ENCODE data around the gene PIAS3. TPM values are rescaled to one million over a fixed set of nuclear protein-coding genes. Genes with fewer than 3 reads are reported as not detected.
"Not testable (repeated sequence)": the region's sequence is repeated elsewhere in the genome, so short reads cannot be mapped to it uniquely, and the experiment has no call there.

Gene PIAS3
- polyA plus RNA-seq, 1 donor from 2014 or later = 16.9 TPM

GRCh38 chr1:145855426-145855948 is 3.4 kb downstream of the PIAS3 start:
- Mint-ChIP-seq H3K36me3 (no peaks in the 10 kb centered on the region), H3K27ac (peak overlapping the region in 2 of 3 donors; percentile 49 to 85), H3K4me3 (peak overlapping the region in 2 of 4 donors; percentile 7 to 99)

GRCh38 chr1:145849356-145850160 is 9.3 kb downstream of the PIAS3 start:
- Mint-ChIP-seq H3K27me3 (no peaks in the 10 kb centered on the region), H3K9me3 (no peaks in the 10 kb centered on the region), H3K4me3 (no peak overlapping the region), H3K36me3 (peaks cover 1% of the 10 kb centered on the region), H3K4me1 (peaks cover 0 to 6% (median 5%) of the 10 kb centered on the region in 3 donors), H3K27ac (peak overlapping the region in 1 of 3 donors; percentile 6)

More at GRCh38 chr1:145855426-145855948, 3.4 kb downstream of the PIAS3 start:
- Mint-ChIP-seq H3K9me3 (no peaks in the 10 kb centered on the region), H3K27me3 (no peaks in the 10 kb centered on the region), H3K4me1 (peaks cover 4 to 12% (median 9%) of the 10 kb centered on the region in 3 donors)

GRCh38 chr1:145847827-145848226 is 11.1 kb downstream of the PIAS3 start:
- Mint-ChIP-seq H3K9me3 (no peaks in the 10 kb centered on the region), H3K36me3 (peaks cover 1% of the 10 kb centered on the region), H3K27ac (no peak overlapping the region), H3K27me3 (no peaks in the 10 kb centered on the region), H3K4me1 (peaks cover 0 to 6% (median 5%) of the 10 kb centered on the region in 3 donors), H3K4me3 (peak overlapping the region in 1 of 4 donors; percentile 8)

- Mint-ChIP-seq H3K27me3 (no peaks in the 10 kb centered on the region), H3K9me3 (no peaks in the 10 kb centered on the region), H3K4me1 (peaks cover 0 to 6% (median 5%) of the 10 kb centered on the region in 3 donors), H3K36me3 (peaks cover 4% of the 10 kb centered on the region), H3K4me3 (peak overlapping the region in 1 of 4 donors; percentile 56), H3K27ac (peak overlapping the region; percentile 23 to 90 (median 59))
Measured at GRCh38 chr1:145846201-145846612, 12.7 kb downstream of the PIAS3 start.

GRCh38 chr1:145845514-145846161 is 13.2 kb downstream of the PIAS3 start, which contains the start of gene NUDT17:
NUDT17 (plus strand) TSS chr1:145845630; CDS start chr1:145845641, 11 bp downstream.
- Mint-ChIP-seq H3K27ac (peak within 1 kb of the TSS; percentile 23 to 90 (median 59)), H3K9me3 (no peaks in the 10 kb centered on the region), H3K4me1 (peaks cover 0 to 6% (median 5%) of the 10 kb centered on the region in 3 donors), H3K36me3 (peaks cover 4% of the 10 kb centered on the region), H3K4me3 (peak within 1 kb of the TSS in 1 of 4 donors; percentile 56), H3K27me3 (no peaks in the 10 kb centered on the region)

GRCh38 chr1:145845144-145845513 is 13.8 kb downstream of the PIAS3 start:
- H3K27ac Mint-ChIP-seq = no peak overlapping the region
- H3K4me1 Mint-ChIP-seq = peaks cover 0 to 6% (median 5%) of the 10 kb centered on the region in 3 donors
- no peaks in the 10 kb centered on the region for H3K27me3 Mint-ChIP-seq
- peaks cover 4% of the 10 kb centered on the region for H3K36me3 Mint-ChIP-seq
- H3K9me3 Mint-ChIP-seq = no peaks in the 10 kb centered on the region
- no peak overlapping the region for H3K4me3 Mint-ChIP-seq

GRCh38 chr1:145843031-145843430 is 15.8 kb downstream of the PIAS3 start:
- peaks cover 5% of the 10 kb centered on the region for H3K36me3 Mint-ChIP-seq
- no peaks in the 10 kb centered on the region for H3K27me3 Mint-ChIP-seq
- peaks cover 0 to 6% (median 5%) of the 10 kb centered on the region in 3 donors for H3K4me1 Mint-ChIP-seq
- H3K27ac Mint-ChIP-seq = no peak overlapping the region
- H3K9me3 Mint-ChIP-seq = no peaks in the 10 kb centered on the region
- H3K4me3 Mint-ChIP-seq = no peak overlapping the region

- no peaks in the 10 kb centered on the region for H3K9me3 Mint-ChIP-seq
- no peaks in the 10 kb centered on the region for H3K4me1 Mint-ChIP-seq
- no peak overlapping the region for H3K27ac Mint-ChIP-seq
- H3K36me3 Mint-ChIP-seq = peaks cover 8% of the 10 kb centered on the region
- H3K4me3 Mint-ChIP-seq = no peak overlapping the region
- no peaks in the 10 kb centered on the region for H3K27me3 Mint-ChIP-seq
Measured at GRCh38 chr1:145837656-145838055, 21.2 kb downstream of the PIAS3 start.

GRCh38 chr1:145830810-145831209 is 28.1 kb downstream of the PIAS3 start:
- H3K9me3 Mint-ChIP-seq, H3K27me3 Mint-ChIP-seq, H3K27ac Mint-ChIP-seq, H3K4me3 Mint-ChIP-seq: not testable (repeated sequence)
- Mint-ChIP-seq H3K4me1 (peaks cover 4 to 16% (median 9%) of the 10 kb centered on the region in 3 donors), H3K36me3 (peaks cover 21% of the 10 kb centered on the region)

GRCh38 chr1:145828367-145829026 is 30.4 kb downstream of the PIAS3 start:
- H3K27ac Mint-ChIP-seq = peak overlapping the region; percentile 1 to 85 (median 69)
- H3K36me3 Mint-ChIP-seq = peaks cover 18% of the 10 kb centered on the region
- no peaks in the 10 kb centered on the region for H3K9me3 Mint-ChIP-seq
- H3K27me3 Mint-ChIP-seq = no peaks in the 10 kb centered on the region
- peak overlapping the region in 1 of 4 donors; percentile 19 for H3K4me3 Mint-ChIP-seq
- peaks cover 9 to 23% (median 18%) of the 10 kb centered on the region in 3 donors for H3K4me1 Mint-ChIP-seq

GRCh38 chr1:145827966-145828365 is 30.9 kb downstream of the PIAS3 start:
- Mint-ChIP-seq H3K9me3 (no peaks in the 10 kb centered on the region), H3K27me3 (no peaks in the 10 kb centered on the region), H3K27ac (peak overlapping the region; percentile 1 to 85 (median 69)), H3K36me3 (peaks cover 18% of the 10 kb centered on the region), H3K4me3 (peak overlapping the region in 1 of 4 donors; percentile 19), H3K4me1 (peaks cover 9 to 23% (median 18%) of the 10 kb centered on the region in 3 donors)

GRCh38 chr1:145826030-145826429 is 32.9 kb downstream of the PIAS3 start:
- H3K4me1 Mint-ChIP-seq = peaks cover 9 to 23% (median 18%) of the 10 kb centered on the region in 3 donors
- peaks cover 18% of the 10 kb centered on the region for H3K36me3 Mint-ChIP-seq
- H3K4me3 Mint-ChIP-seq = peak overlapping the region in 3 of 4 donors; percentile 48 to 89 (median 79)
- peak overlapping the region in 1 of 3 donors; percentile 29 for H3K27ac Mint-ChIP-seq
- no peaks in the 10 kb centered on the region for H3K27me3 Mint-ChIP-seq
- no peaks in the 10 kb centered on the region for H3K9me3 Mint-ChIP-seq

GRCh38 chr1:145824499-145824842 is 34.4 kb downstream of the PIAS3 start:
- Mint-ChIP-seq H3K9me3 (no peaks in the 10 kb centered on the region), H3K36me3 (peaks cover 16% of the 10 kb centered on the region), H3K27ac (peak overlapping the region; percentile 76 to 97 (median 96)), H3K4me3 (peak overlapping the region; percentile 96 to 99 (median 98)), H3K4me1 (peaks cover 9 to 23% (median 18%) of the 10 kb centered on the region in 3 donors), H3K27me3 (no peaks in the 10 kb centered on the region)

- no peaks in the 10 kb centered on the region for H3K9me3 Mint-ChIP-seq
- H3K4me3 Mint-ChIP-seq = peak within 1 kb of the TSS; percentile 96 to 99 (median 98)
- H3K36me3 Mint-ChIP-seq = peaks cover 14% of the 10 kb centered on the region
Measured at GRCh38 chr1:145823565-145824498, 35.0 kb downstream of the PIAS3 start, which contains the start of the genes POLR3C and RNF115. POLR3C (plus strand) TSS chr1:145824200; CDS start chr1:145825777, 1,577 bp downstream. RNF115 (minus strand) TSS chr1:145824095; CDS start chr1:145823873, 222 bp downstream.

More at GRCh38 chr1:145823565-145824498, 35.0 kb downstream of the PIAS3 start, which contains the start of the genes POLR3C and RNF115:
- H3K27me3 Mint-ChIP-seq = no peaks in the 10 kb centered on the region
- H3K4me1 Mint-ChIP-seq = peaks cover 9 to 22% (median 18%) of the 10 kb centered on the region in 3 donors
- peak within 1 kb of the TSS; percentile 76 to 97 (median 96) for H3K27ac Mint-ChIP-seq

Measured in IgD-negative memory B cell (primary cell).